GM19468 (cell line): ENCODE data around the gene DUSP3.
"Not testable (repeated sequence)": the region's sequence is repeated elsewhere in the genome, so short reads cannot be mapped to it uniquely, and the experiment has no call there.

Experiments
- ATAC-seq: cut with Tn5 transposase; IDR thresholded peaks from one replicate; pipeline ENCODE4 v1.9.1; 2021; ENCODE audit warnings: mild to moderate bottlenecking, moderate library complexity, moderate number of reproducible peaks; ENCODE audit not compliant: unreplicated experiment; ENCODE audit errors: extremely low read depth

The DUSP3 gene

DNA sequence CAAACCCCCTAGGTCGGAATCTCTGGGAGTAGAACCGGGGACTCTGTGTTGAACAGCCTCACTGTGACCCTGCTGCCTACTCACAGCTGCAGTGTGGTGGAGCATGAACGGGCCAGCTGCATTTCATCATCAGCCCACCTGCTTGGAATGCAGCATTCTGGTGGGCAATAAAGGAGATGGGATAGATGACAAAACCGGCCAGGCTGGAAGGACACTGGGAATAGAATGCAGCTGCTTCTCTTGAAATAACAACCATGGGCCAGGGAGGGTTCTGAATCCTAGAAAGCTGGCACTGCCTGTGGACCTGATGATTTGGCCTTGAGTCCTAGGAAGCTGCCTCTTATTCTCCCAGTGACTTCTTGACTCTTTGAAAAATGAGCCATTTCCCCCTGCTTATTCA, 25.0 kb upstream of the DUSP3 start:
- no peak for ATAC-seq

DNA sequence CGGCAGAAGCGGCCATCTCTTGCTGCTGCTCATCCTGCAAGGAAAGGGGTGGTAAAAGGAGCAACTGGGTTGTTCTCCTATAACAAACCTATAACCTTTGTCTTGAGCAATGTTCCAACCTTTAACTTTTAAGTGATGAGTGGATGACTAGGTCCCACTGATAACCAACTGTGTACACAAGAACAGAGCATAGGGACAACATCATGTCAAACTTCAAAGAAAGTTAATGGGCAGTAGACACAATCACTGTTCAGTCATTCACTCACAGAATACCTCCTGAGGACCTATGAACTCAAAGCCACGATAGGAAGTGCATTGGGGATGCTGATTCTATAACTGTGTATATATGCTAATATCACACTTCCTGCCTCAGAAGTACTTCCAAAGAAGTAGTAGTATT, 23.1 kb upstream of the DUSP3 start:
- ATAC-seq, result no peak

DNA sequence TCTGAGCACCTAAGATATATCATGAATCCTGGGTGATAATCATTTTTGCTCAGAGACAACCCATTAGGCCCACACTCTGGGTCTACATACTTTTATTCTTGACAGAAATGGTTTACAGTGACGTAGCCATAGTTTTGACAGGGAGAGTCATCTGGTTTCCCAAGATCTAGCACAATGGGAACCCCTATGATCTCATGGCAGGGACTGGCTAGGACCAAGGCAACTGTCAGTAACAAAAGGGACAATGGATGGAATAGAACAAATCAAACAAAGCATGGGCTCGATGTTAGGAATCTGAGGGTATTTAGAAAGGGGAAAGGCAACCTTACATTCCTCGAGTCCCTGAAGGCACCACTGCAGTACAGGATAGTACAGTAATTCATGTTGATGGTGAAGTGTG, 22.0 kb upstream of the DUSP3 start:
- no peak for ATAC-seq

DNA sequence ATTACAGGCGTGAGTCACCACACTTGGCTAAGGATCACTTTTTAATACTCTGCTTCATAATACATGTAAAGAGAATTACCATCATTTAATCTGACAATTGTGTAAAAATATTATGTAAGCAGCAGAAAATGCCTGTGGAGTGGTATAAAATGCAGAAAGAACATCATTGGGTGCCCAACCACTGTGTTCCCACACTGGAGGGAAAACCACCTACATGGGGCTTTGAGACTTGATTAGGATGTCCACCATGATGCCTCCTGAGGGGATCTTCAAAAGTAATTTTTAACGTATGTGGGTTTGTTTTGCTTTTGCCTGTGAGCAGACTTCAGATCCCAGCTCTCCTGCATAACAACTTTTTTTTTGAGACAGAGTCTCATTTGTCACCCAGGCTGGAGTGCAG, 20.3 kb upstream of the DUSP3 start:
- ATAC-seq, result no peak

DNA sequence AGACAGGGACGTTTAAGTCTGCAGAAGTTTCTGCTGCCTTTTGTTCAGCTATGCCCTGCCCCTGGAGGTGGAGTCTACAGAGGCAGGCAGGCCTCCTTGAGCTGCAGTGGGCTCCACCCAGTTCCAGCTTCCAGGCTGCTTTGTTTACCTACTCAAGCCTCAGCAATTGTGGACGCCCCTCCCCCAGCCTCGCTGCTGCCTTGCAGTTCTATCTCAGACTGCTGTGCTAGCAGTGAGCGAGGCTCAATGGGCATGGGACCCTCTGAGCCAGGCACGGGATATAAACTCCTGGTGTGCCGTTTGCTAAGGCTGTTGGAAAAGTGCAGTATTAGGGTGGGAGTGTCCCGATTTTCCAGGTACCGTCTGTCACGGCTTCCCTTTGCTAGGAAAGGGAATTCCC, 19.2 kb upstream of the DUSP3 start:
- not testable (repeated sequence) for ATAC-seq

DNA sequence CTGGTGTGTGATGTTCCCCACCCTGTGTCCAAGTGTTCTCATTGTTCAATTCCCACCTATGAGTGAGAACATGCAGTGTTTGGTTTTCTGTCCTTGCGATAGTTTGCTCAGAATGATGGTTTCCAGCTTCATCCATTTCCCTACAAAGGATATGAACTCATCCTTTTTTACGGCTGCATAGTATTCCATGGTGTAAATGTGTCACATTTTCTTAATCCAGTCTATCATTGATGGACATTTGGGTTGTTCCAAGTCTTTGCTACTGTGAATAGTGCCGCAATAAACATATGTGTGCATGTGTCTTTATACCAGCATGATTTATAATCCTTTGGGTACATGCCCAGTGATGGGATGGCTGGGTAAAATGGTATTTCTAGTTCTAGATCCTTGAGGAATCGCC, 13.9 kb upstream of the DUSP3 start:
- ATAC-seq, result not testable (repeated sequence)

DNA sequence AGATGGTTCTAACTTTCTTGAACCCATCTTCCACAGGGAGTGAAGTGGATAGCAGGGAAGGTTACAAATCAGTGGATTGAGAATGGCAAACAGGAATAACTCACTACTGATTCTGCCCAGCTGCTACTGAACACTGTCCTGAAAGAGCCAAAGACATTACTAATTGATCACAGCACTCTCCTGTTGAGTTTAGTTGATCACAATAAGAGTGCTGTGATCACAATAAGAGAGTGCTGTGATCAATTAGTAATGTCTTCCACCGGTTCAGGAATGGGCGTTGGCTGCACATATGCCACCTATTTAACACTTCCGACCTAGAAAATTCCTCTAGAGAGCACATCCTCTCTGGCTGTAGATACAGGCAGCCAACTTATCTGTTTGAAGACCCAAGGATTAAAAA, 12.8 kb upstream of the DUSP3 start:
- no peak for ATAC-seq

DNA sequence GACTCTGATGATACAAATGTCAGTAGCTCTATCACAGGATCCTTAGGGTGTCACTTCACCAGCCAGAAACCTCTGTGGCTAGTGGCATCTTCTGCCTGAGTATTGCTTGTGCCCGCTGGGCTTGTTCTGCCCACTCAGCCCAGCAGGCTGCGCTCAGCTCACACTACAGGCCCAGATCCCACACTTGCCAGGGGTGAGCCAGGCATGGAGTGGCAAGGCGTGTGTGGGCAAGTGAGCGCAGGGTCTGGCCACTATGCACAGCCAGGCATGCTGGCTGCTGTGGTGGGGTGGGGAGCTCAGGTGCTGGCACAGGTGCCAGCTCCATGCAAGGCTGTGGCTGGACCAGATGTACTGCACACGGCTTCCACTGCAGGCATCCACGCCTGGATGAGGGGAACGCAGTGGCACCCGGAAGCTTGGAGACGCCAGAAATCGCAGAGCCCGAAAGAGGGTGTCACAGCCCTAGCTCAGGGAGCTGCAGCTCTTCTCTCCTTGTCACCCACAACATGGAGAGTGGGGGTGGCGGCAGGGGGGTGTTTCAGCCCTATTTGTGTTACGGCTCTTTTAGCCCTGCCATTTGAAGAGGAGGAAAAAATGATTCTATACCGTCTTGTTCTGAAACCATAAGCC, 11.6 kb upstream of the DUSP3 start:
- no peak for ATAC-seq

DNA sequence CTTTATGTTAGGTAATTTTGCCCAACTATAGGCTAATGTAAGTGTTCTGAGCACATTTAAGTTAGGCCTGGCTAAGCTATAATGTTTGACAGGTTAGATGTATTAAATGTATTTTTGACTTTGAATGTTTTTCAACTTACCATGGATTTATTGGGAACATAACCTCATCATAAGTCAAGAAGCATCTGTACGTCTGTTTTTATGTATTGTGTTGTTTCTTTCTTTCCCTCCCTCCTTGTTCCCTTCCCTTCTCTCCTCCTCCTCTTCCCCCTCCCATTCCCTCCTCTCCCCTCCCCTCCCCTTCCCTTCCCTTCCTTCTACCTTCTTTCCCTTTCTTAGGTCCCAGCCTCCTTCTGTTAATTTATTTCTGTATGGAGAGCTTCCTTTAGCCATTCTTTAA, 10.7 kb upstream of the DUSP3 start:
- ATAC-seq, result no peak

DNA sequence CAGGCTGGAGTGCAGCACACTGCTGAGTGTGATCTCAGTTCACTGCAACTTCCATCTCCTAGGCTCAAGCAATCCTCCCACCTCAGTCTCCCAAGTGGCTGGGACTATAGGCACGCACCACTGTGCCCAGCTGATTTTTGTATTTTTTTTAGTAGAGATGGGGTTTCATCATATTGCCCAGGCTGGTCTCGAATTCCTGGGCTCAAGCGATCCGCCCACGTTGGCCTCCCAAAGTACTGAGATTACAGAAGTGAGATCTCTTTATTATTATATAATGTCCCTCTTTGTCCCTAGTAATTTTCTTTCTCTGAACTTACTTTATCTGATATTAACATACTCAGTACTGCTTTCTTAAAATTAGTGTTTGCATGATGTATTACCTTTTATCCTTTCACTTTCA, 9.8 kb upstream of the DUSP3 start:
- ATAC-seq, result no peak

DNA sequence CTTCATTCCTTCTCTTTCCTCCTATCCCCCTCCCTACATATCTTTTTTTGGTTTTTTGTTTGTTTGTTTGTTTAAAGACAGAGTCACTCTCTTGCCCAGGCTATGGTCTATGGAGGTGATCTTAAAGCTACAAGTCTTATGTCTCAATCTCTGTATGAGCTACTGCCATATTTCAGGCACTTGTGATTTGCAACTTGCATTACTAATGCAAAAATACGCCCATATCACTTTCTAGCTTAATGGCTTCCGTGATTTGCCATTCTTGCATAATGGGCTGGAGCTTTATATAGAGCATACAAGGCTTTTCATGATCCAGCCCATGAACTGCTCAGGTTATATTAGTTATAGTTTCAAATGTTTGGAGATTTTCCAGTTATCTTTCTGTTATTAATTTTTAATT, 9.0 kb upstream of the DUSP3 start:
- ATAC-seq, result no peak

DNA sequence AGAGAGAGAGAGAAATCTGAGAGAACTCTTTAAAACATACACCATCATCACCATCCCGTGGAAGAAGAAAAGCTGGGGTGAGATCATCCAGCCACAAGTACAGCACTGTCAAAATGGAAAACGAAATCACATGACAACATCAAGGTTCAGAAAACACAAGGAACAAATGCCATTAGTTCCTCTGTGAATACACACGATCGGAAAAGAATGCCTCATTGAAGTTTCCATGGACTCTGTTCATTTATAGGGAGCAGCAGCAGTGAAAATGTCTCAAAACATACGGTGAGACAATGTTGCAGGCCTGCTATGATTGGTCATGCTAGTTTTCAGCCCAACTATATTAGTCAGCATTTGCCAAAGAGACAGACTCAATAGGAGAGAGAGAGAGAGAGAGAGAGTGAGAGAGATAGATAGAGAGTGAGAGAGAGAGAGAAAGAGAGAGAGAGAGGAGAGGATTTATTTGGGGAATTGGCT, 5.9 kb upstream of the DUSP3 start:
- ATAC-seq, result no peak

DNA sequence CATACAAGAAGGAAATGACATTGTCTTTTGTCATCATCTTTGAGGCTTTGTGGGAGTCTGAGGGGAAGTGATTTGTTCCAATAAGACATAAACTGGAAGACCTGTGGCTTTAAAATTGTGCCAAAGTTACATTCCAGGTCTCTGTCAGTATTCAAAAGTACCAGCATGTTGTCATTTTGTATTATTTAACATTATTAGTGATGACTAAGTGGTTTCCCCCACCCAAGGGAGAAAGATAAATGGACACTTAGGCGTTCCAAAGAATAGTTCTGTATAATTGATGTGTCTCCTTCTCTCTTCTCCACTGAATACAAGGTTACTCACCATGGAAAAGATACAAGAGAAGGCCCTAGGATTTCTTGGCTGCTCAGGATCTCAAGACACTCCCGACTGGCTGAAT, 5.3 kb upstream of the DUSP3 start:
- ATAC-seq, result no peak

DNA sequence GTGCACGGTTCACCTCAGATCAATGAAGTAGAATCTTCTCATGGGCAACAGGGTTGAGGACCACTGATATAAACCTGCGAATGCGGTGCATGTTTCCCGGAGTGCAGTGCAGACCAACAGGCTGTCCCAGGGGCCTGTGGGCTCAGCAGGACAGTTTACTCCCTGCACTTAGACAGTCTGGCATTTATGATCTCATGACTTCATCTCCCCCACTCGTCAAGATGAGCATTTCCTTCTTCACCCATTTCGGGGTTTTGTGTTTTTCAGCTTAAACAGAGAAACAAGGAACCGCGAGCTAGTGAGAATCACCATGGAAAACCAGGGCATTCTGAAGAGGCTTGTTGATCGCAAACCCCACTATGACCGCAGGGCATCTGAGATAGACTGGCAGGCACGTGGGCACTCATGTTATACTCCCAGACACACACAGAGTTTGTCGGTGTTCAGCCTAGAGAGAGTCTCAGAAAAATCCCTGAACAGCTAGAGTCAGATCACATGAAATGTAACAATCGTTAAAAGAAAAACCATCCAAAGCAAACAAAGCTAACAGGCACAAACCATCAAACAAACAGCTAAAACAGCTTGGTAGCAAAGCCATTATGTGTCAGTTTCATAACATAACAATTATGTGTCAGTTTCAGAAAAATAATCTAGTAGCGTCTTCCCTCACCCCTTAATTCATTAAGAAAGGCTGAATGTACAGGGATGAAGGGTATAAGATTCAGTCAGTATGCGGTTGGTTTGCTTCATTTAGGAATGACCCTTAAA, 4.3 kb upstream of the DUSP3 start:
- no peak for ATAC-seq

DNA sequence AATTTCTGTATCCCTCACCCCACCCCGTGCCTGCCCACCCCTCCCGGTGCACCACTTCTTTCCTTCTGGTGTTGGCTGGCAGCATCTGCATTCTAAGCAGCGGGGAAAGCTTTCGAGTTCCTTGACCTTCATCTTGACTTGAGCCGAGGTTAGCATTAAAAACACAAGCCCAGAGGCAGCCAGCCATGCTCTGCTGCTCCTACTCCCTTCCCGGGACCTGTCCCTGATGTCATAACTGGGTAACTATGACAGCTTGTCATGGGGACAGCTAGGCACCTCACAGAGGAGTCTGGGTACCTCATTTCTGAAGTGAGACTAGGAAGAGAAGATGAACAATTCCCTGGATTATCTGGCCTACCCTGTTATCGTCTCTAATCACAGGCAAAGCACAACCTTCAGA, 1.4 kb upstream of the DUSP3 start, which contains the start of gene CFAP97D1:
CFAP97D1 (plus strand) TSS at position 301 of the 400 bp plus-strand sequence; CDS start at position 329, 28 bp downstream.
- no peak for ATAC-seq

DNA sequence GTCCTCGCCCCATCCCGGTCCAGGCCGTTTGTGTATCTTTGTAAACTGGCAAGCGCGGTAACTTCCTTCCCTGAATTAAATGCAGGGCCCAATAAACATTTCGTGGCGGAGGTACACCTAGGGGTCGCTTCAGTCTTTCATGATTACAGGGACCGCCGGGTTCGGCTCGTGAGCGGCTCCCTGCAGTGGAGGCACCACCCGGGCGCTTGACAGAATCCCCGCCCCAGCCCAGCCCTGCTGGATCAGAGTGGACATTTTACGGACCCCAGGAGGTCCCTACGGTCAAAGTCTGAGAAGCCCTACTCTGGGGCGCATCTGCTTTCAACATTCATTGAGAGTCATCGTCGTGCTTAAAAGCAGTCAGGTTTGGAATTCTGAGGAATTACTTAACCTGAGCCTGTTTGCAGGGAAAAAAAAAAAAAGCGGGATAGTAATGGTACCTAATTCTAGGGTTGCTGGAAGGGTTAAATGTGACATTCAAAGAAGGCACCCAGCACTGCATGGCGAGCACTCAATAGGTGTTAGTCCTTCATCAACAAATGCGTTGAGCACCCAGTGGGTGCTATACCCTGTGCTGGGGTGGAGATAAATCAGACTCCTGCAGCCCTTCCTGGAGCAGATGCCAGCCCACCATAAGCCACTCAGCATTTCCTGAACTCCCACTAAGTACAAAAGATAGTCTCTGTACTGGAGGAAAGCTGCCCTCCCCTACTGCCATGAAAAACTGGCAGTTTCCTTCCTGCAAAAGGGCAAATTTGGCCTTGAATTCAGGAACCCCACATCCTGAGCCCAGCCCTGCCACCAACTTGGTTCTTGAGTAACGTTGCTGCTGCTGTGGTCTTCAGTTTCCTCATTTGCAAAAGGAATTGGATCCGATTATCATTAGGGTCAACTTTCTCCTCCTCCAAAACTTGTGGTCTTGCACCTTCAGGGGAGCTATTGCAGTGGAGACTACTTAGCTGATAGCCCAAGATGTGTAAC, 658 bp upstream of the DUSP3 start:
- ATAC-seq, result no peak

DNA sequence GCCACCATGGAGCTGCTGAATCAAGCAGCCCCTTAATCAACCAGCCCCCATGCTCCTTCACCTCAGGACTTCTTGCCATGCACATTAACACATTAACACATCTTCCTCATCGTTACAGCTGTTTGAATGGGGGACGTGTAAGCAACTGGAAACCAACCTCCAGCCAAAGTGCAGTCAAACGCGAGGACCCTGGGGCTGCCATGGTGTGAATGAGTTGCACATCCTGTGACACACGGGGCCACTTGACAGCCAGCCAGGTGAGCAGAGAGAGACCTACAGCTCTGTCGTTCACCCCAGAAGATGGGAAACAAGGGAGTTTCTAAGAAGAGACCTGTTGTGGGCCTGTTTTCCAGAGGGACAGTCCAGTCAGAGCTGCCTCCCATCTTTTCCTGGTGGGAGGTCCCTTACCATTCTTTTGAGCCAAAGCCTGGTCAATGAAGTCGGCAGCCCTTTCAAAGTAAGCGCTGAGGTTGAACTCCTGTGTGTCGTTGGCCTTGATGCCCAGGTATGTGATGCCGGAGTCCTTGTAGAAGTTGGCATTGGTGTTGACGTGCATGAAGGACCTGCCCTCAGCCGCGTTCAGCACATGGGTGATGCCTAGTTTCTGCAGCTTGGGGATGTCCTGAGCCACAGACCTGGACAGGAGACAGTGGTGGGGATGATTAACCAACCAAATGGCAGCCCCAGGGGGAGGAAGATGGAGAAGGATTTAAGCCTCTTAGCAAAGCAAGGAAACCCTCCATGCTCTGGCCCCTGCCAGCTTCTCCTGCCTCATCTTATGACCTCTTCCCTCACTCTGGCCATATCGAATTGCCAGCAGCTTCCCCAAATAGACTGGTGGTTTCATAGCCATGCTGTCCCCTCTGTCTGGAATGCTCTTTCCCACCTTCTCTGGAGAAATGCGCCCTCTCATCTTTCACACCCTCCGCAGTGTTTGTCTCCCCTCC, 4.2 kb downstream of the DUSP3 start:
- ATAC-seq, result no peak

DNA sequence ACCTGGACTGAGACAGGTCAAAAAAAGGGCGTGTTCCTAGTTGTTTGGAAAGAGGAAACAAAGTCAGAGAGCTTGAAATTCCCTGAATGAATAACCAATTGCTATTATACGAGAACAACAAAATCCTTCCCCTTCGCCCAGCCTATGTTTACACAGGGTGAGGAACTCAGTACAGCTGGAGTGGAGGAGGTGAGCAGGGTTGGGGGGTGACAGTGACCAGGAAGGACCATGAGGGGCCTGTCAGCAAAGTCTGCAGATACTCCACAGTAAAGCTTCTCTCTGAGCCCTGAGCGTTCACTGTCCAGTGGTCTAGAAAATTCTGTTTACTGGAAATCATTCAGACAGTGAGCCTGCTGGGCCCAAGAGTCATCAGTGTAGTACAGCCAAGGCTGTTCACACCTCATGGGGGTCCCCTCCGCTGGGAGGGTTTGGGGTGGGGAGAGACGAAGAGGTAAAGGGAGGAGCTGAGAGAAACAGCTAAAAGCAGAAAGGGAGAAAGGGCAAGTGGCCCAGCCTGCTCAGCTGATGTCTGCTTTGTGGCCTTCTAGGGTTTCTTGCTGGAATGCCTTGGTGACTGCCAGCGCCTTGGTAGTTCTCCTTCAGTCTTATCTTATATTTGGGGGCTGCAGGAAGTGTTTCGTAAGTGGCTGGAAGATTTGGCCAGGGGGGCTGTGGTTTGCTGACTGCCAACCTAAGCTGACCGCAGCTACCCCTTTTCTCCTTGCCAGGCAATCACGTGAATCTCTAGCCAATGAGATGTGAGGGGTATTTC, 5.7 kb downstream of the DUSP3 start:
- ATAC-seq, result no peak

DNA sequence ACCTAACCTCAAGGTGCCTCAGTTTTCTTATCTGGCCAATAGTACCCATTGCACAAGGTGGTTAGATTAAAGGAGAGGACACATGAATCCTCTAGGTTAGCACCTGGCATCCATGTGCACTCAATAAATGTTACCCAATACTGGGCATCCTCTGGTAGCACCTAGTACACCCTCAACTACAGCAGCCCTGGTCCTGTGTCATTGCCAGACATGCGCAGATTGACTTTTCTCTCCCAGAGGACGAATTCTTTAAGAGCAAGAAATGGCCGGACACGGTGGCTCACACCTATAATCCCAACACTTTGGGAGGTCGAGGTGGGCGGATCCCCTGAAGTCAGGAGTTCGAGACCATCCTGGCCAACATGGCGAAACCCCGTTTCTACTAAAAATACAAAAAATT, 7.3 kb downstream of the DUSP3 start:
- no peak for ATAC-seq
